GM20000 (cell line): ENCODE data around the gene MTTP.

Experiments used
- DNase-seq: peaks from one replicate; pipeline ENCODE4 v3.0.0; 2012; ENCODE audit warnings: low spot score
- TF ChIP-seq, protein P1 (sequence below): IDR thresholded peaks from 2 replicates; pipeline ENCODE4 v1.5.1; 2012; ENCODE audit warnings: mild to moderate bottlenecking, control low read depth; ENCODE audit errors: extremely low read depth, missing control alignments

MTTP gene

GRCh38 chr4:99573735-99574368 is 772 bp upstream of the MTTP start:
- no peak for DNase-seq
- TF ChIP-seq, protein P1, sequence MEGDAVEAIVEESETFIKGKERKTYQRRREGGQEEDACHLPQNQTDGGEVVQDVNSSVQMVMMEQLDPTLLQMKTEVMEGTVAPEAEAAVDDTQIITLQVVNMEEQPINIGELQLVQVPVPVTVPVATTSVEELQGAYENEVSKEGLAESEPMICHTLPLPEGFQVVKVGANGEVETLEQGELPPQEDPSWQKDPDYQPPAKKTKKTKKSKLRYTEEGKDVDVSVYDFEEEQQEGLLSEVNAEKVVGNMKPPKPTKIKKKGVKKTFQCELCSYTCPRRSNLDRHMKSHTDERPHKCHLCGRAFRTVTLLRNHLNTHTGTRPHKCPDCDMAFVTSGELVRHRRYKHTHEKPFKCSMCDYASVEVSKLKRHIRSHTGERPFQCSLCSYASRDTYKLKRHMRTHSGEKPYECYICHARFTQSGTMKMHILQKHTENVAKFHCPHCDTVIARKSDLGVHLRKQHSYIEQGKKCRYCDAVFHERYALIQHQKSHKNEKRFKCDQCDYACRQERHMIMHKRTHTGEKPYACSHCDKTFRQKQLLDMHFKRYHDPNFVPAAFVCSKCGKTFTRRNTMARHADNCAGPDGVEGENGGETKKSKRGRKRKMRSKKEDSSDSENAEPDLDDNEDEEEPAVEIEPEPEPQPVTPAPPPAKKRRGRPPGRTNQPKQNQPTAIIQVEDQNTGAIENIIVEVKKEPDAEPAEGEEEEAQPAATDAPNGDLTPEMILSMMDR, result no peak

DNA sequence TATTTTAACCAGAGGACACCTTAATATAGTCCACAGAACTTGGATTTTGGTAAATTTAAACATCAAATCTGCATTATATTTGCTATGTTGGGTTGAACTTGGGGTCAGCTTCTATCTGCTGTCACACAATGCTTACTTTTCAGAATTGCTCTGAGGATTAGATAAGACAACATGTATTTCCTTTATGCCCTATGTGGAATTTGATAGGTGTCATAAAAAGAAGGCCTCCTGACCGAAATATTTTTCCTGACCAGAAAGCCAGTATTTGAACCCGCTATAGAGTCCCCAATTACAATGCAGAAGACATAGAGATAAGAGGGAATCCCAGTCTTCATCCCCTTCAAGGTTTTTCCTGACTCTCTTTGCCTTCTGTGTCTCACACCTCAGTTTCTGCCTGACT is 4.1 kb downstream of the MTTP start:
- no peak for DNase-seq
- TF ChIP-seq, protein P1, result no peak

DNA sequence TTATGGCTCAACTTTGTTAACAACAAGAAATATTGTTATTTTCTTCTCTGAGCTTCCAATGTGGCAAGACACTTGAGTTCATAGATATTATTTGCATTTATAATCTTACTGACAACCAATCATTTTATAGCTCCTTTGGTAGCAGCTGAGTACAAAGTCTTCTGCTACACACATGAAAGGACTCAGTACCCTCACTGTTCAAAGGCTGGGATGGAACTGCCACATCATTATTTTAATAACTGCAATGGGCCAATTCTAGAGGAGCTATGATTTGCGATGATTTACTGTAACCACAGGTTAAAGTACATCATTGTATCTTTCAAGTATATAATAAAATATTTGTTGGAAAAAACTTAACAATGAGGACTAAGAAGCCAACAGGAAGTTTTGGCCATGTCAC is 10.9 kb downstream of the MTTP start:
- TF ChIP-seq, protein P1, result no peak
- no peak for DNase-seq

GRCh38 chr4:99586322-99586721 is 11.7 kb downstream of the MTTP start:
- TF ChIP-seq, protein P1, result no peak
- DNase-seq, result no peak

- TF ChIP-seq, protein P1, result no peak
- DNase-seq, result no peak
Measured at GRCh38 chr4:99586797-99587196, 12.2 kb downstream of the MTTP start.

DNA sequence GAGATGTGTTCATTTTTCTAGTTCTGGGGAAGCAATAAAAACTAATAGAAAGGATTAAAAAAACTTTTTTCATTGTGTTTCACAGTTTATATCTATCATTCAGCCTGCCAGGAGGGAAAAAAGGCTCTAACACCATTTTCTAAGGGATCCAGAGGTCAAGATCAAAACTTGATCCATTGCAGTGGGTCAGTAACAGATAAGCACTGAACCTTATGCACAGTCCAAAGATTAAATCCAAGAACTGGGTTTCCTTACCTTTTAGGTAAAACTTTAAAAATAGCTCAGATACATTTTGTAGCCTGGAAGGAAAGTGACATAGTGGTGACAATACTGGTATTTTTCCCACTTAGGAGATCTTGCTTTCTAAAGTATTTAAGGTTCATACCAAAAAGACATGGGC is 12.7 kb downstream of the MTTP start:
- no peak for DNase-seq
- TF ChIP-seq, protein P1, result no peak

- TF ChIP-seq, protein P1, result no peak
- no peak for DNase-seq
Measured at GRCh38 chr4:99587803-99588202, 13.2 kb downstream of the MTTP start.
